ENCODE measurements around the gene JAML. TPM values are rescaled to one million over a fixed set of nuclear protein-coding genes. Genes with fewer than 3 reads are reported as not detected.

The JAML gene
- total RNA-seq, 6 experiments from 2014 or later = not detected

GRCh38 chr11:118243993-118244762, 19.4 kb upstream of the JAML start:
- Mint-ChIP-seq H3K4me3 (no peak overlapping the region), H3K36me3 (ENCODE audit: low read depth) (no peaks in the 10 kb centered on the region), H3K4me1 (ENCODE audit: low read depth) (no peaks in the 10 kb centered on the region; the same call in 1 of the 2 replicates), H3K27me3 (ENCODE audit: insufficient read depth) (peaks cover 43% of the 10 kb centered on the region), H3K9me3 (no peaks in the 10 kb centered on the region), H3K27ac (no peak overlapping the region)
- DNase-seq = no peak
- TF ChIP-seq CTCF (IDR thresholded peaks at IDR 0.05) = no peak

GRCh38 chr11:118243161-118243560, 18.4 kb upstream of the JAML start:
- no peaks in the 10 kb centered on the region for H3K9me3 Mint-ChIP-seq
- H3K4me1 Mint-ChIP-seq (ENCODE audit: low read depth) = no peaks in the 10 kb centered on the region; the same call in 1 of the 2 replicates
- H3K27me3 Mint-ChIP-seq (ENCODE audit: insufficient read depth) = peaks cover 45% of the 10 kb centered on the region
- H3K27ac Mint-ChIP-seq = no peak overlapping the region
- DNase-seq = no peak
- H3K36me3 Mint-ChIP-seq (ENCODE audit: low read depth) = no peaks in the 10 kb centered on the region
- no peak overlapping the region for H3K4me3 Mint-ChIP-seq
- no peak for TF ChIP-seq CTCF (IDR thresholded peaks at IDR 0.05)

- no peaks in the 10 kb centered on the region for H3K9me3 Mint-ChIP-seq
- H3K27me3 Mint-ChIP-seq (ENCODE audit: insufficient read depth) = peaks cover 41% of the 10 kb centered on the region
- no peak overlapping the region for H3K4me3 Mint-ChIP-seq
- H3K27ac Mint-ChIP-seq = no peak overlapping the region
- DNase-seq = no peak
- H3K4me1 Mint-ChIP-seq (ENCODE audit: low read depth) = no peaks in the 10 kb centered on the region; the same call in 1 of the 2 replicates
- no peaks in the 10 kb centered on the region for H3K36me3 Mint-ChIP-seq (ENCODE audit: low read depth)
- no peak for TF ChIP-seq CTCF (IDR thresholded peaks at IDR 0.05)
These were observed 16.9 kb upstream of the JAML start for GRCh38 chr11:118241764-118242098.

- H3K27ac Mint-ChIP-seq = no peak overlapping the region
- DNase-seq = no peak
- H3K4me1 Mint-ChIP-seq (ENCODE audit: low read depth) = no peaks in the 10 kb centered on the region; the same call in 1 of the 2 replicates
- no peaks in the 10 kb centered on the region for H3K36me3 Mint-ChIP-seq (ENCODE audit: low read depth)
- H3K4me3 Mint-ChIP-seq = no peak overlapping the region
- no peak for TF ChIP-seq CTCF (IDR thresholded peaks at IDR 0.05)
- H3K9me3 Mint-ChIP-seq = no peaks in the 10 kb centered on the region
- peaks cover 41% of the 10 kb centered on the region for H3K27me3 Mint-ChIP-seq (ENCODE audit: insufficient read depth)
These were observed 16.4 kb upstream of the JAML start for GRCh38 chr11:118240999-118241763.

GRCh38 chr11:118239509-118240205, 14.8 kb upstream of the JAML start:
- H3K36me3 Mint-ChIP-seq (ENCODE audit: low read depth) = no peaks in the 10 kb centered on the region
- peaks cover 39% of the 10 kb centered on the region for H3K27me3 Mint-ChIP-seq (ENCODE audit: insufficient read depth)
- H3K9me3 Mint-ChIP-seq = no peaks in the 10 kb centered on the region
- no peak for TF ChIP-seq CTCF (IDR thresholded peaks at IDR 0.05)
- DNase-seq = no peak
- H3K4me3 Mint-ChIP-seq = no peak overlapping the region
- H3K4me1 Mint-ChIP-seq (ENCODE audit: low read depth) = no peaks in the 10 kb centered on the region; the same call in 1 of the 2 replicates
- H3K27ac Mint-ChIP-seq = no peak overlapping the region
